Upper lobe of left lung (tissue), 4 donors: Measurements from ENCODE around the gene PTPRN2.

ENCODE experiments used
- CTCF ChIP-seq, 6 experiments: fragments of 450-650 bp in 4 of 6; fragments of 200-600 bp in 2 of 6; sonication (generic) in 2 of 6; IDR thresholded peaks; one replicate each; pipeline ENCODE4 v1.5.1; 2016 to 2019; ENCODE audit warnings: antibody characterized with exemption in 6 of 6
- POLR2A ChIP-seq, 4 donors: fragments of 450-650 bp; IDR thresholded peaks; one replicate each; pipeline ENCODE4 v1.5.1; 2016 to 2017; ENCODE audit warnings: antibody characterized with exemption in 4 of 4, mild to moderate bottlenecking in 2 of 4

GRCh38 chr7:158048569-158048968, 539.1 kb downstream of the PTPRN2 start:
- TF ChIP-seq CTCF (IDR thresholded peaks at IDR 0.05) (no peak), POLR2A (IDR thresholded peaks at IDR 0.05) (no peak)
